ENCODE data around the gene NDUFV2.

GRCh38 chr18:9090578-9090977, 11.9 kb upstream of the NDUFV2 start:
- no peak for TF ChIP-seq FOSL1 (IDR thresholded peaks at IDR 0.05; ENCODE audit: insufficient read depth, low read depth, low read length)
- TF ChIP-seq, protein P1, sequence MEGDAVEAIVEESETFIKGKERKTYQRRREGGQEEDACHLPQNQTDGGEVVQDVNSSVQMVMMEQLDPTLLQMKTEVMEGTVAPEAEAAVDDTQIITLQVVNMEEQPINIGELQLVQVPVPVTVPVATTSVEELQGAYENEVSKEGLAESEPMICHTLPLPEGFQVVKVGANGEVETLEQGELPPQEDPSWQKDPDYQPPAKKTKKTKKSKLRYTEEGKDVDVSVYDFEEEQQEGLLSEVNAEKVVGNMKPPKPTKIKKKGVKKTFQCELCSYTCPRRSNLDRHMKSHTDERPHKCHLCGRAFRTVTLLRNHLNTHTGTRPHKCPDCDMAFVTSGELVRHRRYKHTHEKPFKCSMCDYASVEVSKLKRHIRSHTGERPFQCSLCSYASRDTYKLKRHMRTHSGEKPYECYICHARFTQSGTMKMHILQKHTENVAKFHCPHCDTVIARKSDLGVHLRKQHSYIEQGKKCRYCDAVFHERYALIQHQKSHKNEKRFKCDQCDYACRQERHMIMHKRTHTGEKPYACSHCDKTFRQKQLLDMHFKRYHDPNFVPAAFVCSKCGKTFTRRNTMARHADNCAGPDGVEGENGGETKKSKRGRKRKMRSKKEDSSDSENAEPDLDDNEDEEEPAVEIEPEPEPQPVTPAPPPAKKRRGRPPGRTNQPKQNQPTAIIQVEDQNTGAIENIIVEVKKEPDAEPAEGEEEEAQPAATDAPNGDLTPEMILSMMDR (IDR thresholded peaks at IDR 0.05; ENCODE audit: control extremely low read depth in 1 of 3, insufficient read depth in 1 of 3, low read depth in 1 of 3, low read length in 3 of 3) = no peak
- TF ChIP-seq HDAC6 (IDR thresholded peaks at IDR 0.05; ENCODE audit: low read depth, low read length) = no peak
- no peak for TF ChIP-seq EP300 (IDR thresholded peaks at IDR 0.05; ENCODE audit: borderline replicate concordance in 1 of 2, low read depth in 2 of 2, low read length in 2 of 2)
- TF ChIP-seq TAF1 (IDR thresholded peaks at IDR 0.05; ENCODE audit: low read depth, low read length) = no peak
- no peak for TF ChIP-seq MAX (IDR thresholded peaks at IDR 0.05)
- TF ChIP-seq POLR2A (IDR thresholded peaks at IDR 0.05; ENCODE audit: control extremely low read depth in 1 of 2, low read depth in 2 of 2, low read length in 2 of 2) = no peak
- no peak for TF ChIP-seq BRCA1 (IDR thresholded peaks at IDR 0.05; ENCODE audit: low read depth, low read length)
- no peak for TF ChIP-seq YY1 (IDR thresholded peaks at IDR 0.05; ENCODE audit: low read depth, low read length)
